ENCODE data around the gene CBX3.

Gene CBX3

GRCh38 chr7:26188206-26188956, 13.2 kb upstream of the CBX3 start:
- no peak; the same call in 1 of the 3 replicates for ATAC-seq
- 0 out of 2 replicates have a peak, but pooled peaks have one; percentile 1 for TF ChIP-seq ISL1 (CRISPR knock-in tag; IDR thresholded peaks at IDR 0.05)
- TF ChIP-seq GLIS3 (CRISPR knock-in tag; IDR thresholded peaks at IDR 0.05) = no peak; the same call in none of the 2 replicates
- TF ChIP-seq ZNF70 (CRISPR knock-in tag; IDR thresholded peaks at IDR 0.05) = no peak; the same call in 1 of the 2 replicates
- no peak for TF ChIP-seq SNAI2 (CRISPR knock-in tag; IDR thresholded peaks at IDR 0.05)
- TF ChIP-seq ARNTL (CRISPR knock-in tag; IDR thresholded peaks at IDR 0.05; ENCODE audit: borderline replicate concordance, low read depth) = no peak
- peak; percentile 44 for TF ChIP-seq ZFP30 (CRISPR knock-in tag; IDR thresholded peaks at IDR 0.05)
- TF ChIP-seq CREB5 (CRISPR knock-in tag; IDR thresholded peaks at IDR 0.05; ENCODE audit: low read depth) = peak; percentile 51; the same call in 1 of the 2 replicates
- no peak for TF ChIP-seq ZNF8 (CRISPR knock-in tag; IDR thresholded peaks at IDR 0.05)
- no peak for TF ChIP-seq ZFP3 (CRISPR knock-in tag; IDR thresholded peaks at IDR 0.05)
- TF ChIP-seq BACH2 (CRISPR knock-in tag; IDR thresholded peaks at IDR 0.05; ENCODE audit: borderline replicate concordance) = no peak
- TF ChIP-seq PPARA (CRISPR knock-in tag; IDR thresholded peaks at IDR 0.05; ENCODE audit: borderline replicate concordance) = no peak
- peak; percentile 86 for TF ChIP-seq CSRNP3 (CRISPR knock-in tag; IDR thresholded peaks at IDR 0.05)
- peak; percentile 88; the same call in 1 of the 2 replicates for TF ChIP-seq RARB (CRISPR knock-in tag; IDR thresholded peaks at IDR 0.05)
- TF ChIP-seq TSHZ2 (CRISPR knock-in tag; IDR thresholded peaks at IDR 0.05) = no peak
- no peak for TF ChIP-seq POU6F1 (CRISPR knock-in tag; IDR thresholded peaks at IDR 0.05; ENCODE audit: borderline replicate concordance, low read depth)
- peak; percentile 69 for TF ChIP-seq ESRRG (CRISPR knock-in tag; IDR thresholded peaks at IDR 0.05)
- TF ChIP-seq TCF4 (CRISPR knock-in tag; IDR thresholded peaks at IDR 0.05; ENCODE audit: borderline replicate concordance) = peak; percentile 37; the same call in 1 of the 2 replicates
- peak; percentile 91; the same call in 1 of the 2 replicates for TF ChIP-seq PATZ1 (CRISPR knock-in tag; IDR thresholded peaks at IDR 0.05; ENCODE audit: borderline replicate concordance)
- no peak for TF ChIP-seq CSDC2 (CRISPR knock-in tag; IDR thresholded peaks at IDR 0.05)
- peak; percentile 2; the same call in 1 of the 2 replicates for TF ChIP-seq ZC3H10 (CRISPR knock-in tag; IDR thresholded peaks at IDR 0.05)
- TF ChIP-seq OSR1 (CRISPR knock-in tag; IDR thresholded peaks at IDR 0.05) = no peak
- TF ChIP-seq TOX (CRISPR knock-in tag; IDR thresholded peaks at IDR 0.05; ENCODE audit: borderline replicate concordance) = peak; percentile 10
- no peak; the same call in 1 of the 2 replicates for TF ChIP-seq ZNF565 (CRISPR knock-in tag; conservative IDR thresholded peaks at IDR 0.05; ENCODE audit: low read depth)

Measured in SK-N-SH treated with all-trans-retinoic acid at 6 μM for 48 hours (cell line).